Keratinocyte (primary cell): ENCODE results near the gene ZC3H6. TPM values are rescaled to one million over a fixed set of nuclear protein-coding genes. Genes with fewer than 3 reads are reported as not detected.
"Not testable (repeated sequence)": the region's sequence is repeated elsewhere in the genome, so short reads cannot be mapped to it uniquely, and the experiment has no call there.

Experiments used
- DNase-seq: peaks from one replicate; pipeline ENCODE4 v3.0.0-alpha.2; 2011; ENCODE audit warnings: low read depth, missing footprints, low spot score
- FAIRE-seq: peaks from 2 replicates; lab custom pipeline; 2011; peaks lifted over from hg19 to GRCh38; lab: Jason Lieb, UNC
- H2AFZ ChIP-seq: 2 replicates; pipeline ENCODE4 v1.6.0; 2012; ENCODE audit warnings: low read length, control low read depth, inconsistent platforms; ENCODE audit not compliant: control insufficient read depth
- H3K27ac ChIP-seq: 2 replicates; pipeline ENCODE4 v1.5.1; 2011; ENCODE audit warnings: low read length; ENCODE audit not compliant: control insufficient read depth, insufficient read depth
- H3K27me3 ChIP-seq: 3 replicates; pipeline ENCODE4 v1.6.0; 2011; ENCODE audit warnings: low read length; ENCODE audit not compliant: control insufficient read depth, insufficient read depth; ENCODE audit errors: extremely low read depth
- H3K36me3 ChIP-seq, 2 experiments: 2 replicates in 1 of 2; 3 replicates in 1 of 2; pipeline ENCODE4 v1.5.1; 2011; ENCODE audit warnings: low read length in 2 of 2, mild to moderate bottlenecking in 1 of 2; ENCODE audit not compliant: control insufficient read depth in 2 of 2, insufficient read depth in 2 of 2; ENCODE audit errors: extremely low read depth in 1 of 2
- H3K4me1 ChIP-seq: 3 replicates; pipeline ENCODE4 v1.5.1; 2011; ENCODE audit warnings: low read length; ENCODE audit not compliant: control insufficient read depth, insufficient read depth; ENCODE audit errors: extremely low read depth
- H3K4me2 ChIP-seq: 3 replicates; pipeline ENCODE4 v1.6.0; 2011; ENCODE audit warnings: low read depth, low read length; ENCODE audit not compliant: control insufficient read depth, insufficient read depth; ENCODE audit errors: extremely low read depth
- H3K4me3 ChIP-seq, 3 experiments: fragments of 200-600 bp in 1 of 3; sonication (generic) in 1 of 3; 2 replicates in 2 of 3; 3 replicates in 1 of 3; pipeline ENCODE4 v1.5.1; 2011 to 2016; ENCODE audit warnings: low read length in 3 of 3, mild to moderate bottlenecking in 3 of 3, control low read depth in 2 of 3, inconsistent platforms in 1 of 3, low read depth in 1 of 3, mixed read lengths in 1 of 3, mixed run types in 1 of 3, moderate library complexity in 1 of 3; ENCODE audit not compliant: control insufficient read depth in 2 of 3, insufficient read depth in 2 of 3; ENCODE audit errors: extremely low read depth in 1 of 3
- H3K79me2 ChIP-seq: 2 replicates; pipeline ENCODE4 v1.6.0; 2012; ENCODE audit warnings: low read length; ENCODE audit not compliant: control insufficient read depth, insufficient read depth
- H3K9ac ChIP-seq: 3 replicates; pipeline ENCODE4 v1.6.0; 2011; ENCODE audit warnings: low read length; ENCODE audit not compliant: control insufficient read depth, insufficient read depth; ENCODE audit errors: extremely low read depth
- H3K9me1 ChIP-seq: 3 replicates; pipeline ENCODE4 v1.6.0; 2011; ENCODE audit warnings: low read length; ENCODE audit not compliant: control insufficient read depth, insufficient read depth; ENCODE audit errors: extremely low read depth
- H3K9me3 ChIP-seq: 2 replicates; pipeline ENCODE4 v1.5.1; 2012; ENCODE audit warnings: low read depth, low read length; ENCODE audit not compliant: control insufficient read depth
- H4K20me1 ChIP-seq: 3 replicates; pipeline ENCODE4 v1.6.0; 2011; ENCODE audit warnings: low read length; ENCODE audit not compliant: control insufficient read depth, insufficient read depth; ENCODE audit errors: extremely low read depth
- dilution Hi-C: fragments of 300-500 bp; cut with MboI; formaldehyde crosslinking; loops from one replicate; pipeline ENCODE4 v1.7.0; 2020; ENCODE audit warnings: low sequenced_read_pairs; ENCODE audit not compliant: extremely low pct_ligation_motif_present
- polyA plus RNA-seq, 5 experiments: library from polyadenylated mRNA; depleted of rRNA in 3 of 5; stranded (reverse) in 3 of 5; stranded (forward) in 1 of 5; unstranded in 1 of 5; fragments of >200 nt; gene quantifications; 1 replicate in 1 of 5; 2 replicates in 3 of 5; 3 replicates in 1 of 5; pipeline versions ENCODE4 v1.2.1 to v1.2.3, GENCODE V29; 2011 to 2012; ENCODE audit warnings: missing spikeins in 2 of 5, low read depth in 1 of 5, low replicate concordance in 1 of 5
- small RNA-seq, 3 experiments: library from RNA; depleted of rRNA; stranded (forward); fragments of <200 nt; gene quantifications; one replicate each; pipeline ENCODE3, GENCODE V24; 2012; ENCODE audit warnings: low read depth in 3 of 3, low replicate concordance in 1 of 3; ENCODE audit not compliant: insufficient read length in 3 of 3

The ZC3H6 gene
- polyA plus RNA-seq, 1 donor (not counting 4 experiments of a cell fraction or from before 2014, with no cell fraction given), result 0.75 TPM

GRCh38 chr2:112360055-112360454 lies 84.7 kb downstream of the ZC3H6 start:
- H3K79me2 ChIP-seq, H2AFZ ChIP-seq, H3K9me1 ChIP-seq, H3K4me1 ChIP-seq, H3K9me3 ChIP-seq, H3K27ac ChIP-seq, H3K9ac ChIP-seq, DNase-seq, H4K20me1 ChIP-seq, dilution Hi-C loops, H3K4me2 ChIP-seq, FAIRE-seq, H3K27me3 ChIP-seq, H3K36me3 ChIP-seq, H3K4me3 ChIP-seq: not testable (repeated sequence)

Small RNA genes within 50 kb of the gene (small RNA-seq; reads per million reads assigned to genes)
- 0 reads per million in 3 experiments for gene AC115115.1

Other genes with a start within 250 kb of the ZC3H6 start
- 19.5 to 37.3 TPM (median 21.0 TPM) in 3 replicates for gene TMEM87B, start 220.3 kb upstream of the ZC3H6 start, polyA plus RNA-seq
- gene FBLN7, start 137.2 kb upstream of the ZC3H6 start, polyA plus RNA-seq, result 0.12 TPM in 1 of 3 replicates, not detected in the others
- gene ZC3H8, start 20.6 kb upstream of the ZC3H6 start, polyA plus RNA-seq, result 7.1 to 11.4 TPM (median 7.5 TPM) in 3 replicates
- gene RGPD8, start 158.0 kb downstream of the ZC3H6 start, polyA plus RNA-seq, result 1.7 to 2.4 TPM (median 1.8 TPM) in 3 replicates
- gene TTL, start 206.6 kb downstream of the ZC3H6 start, polyA plus RNA-seq, result 27.6 to 37.9 TPM (median 28.6 TPM) in 3 replicates